ENCODE results near the gene GLB1L2.

GLB1L2 gene

DNA sequence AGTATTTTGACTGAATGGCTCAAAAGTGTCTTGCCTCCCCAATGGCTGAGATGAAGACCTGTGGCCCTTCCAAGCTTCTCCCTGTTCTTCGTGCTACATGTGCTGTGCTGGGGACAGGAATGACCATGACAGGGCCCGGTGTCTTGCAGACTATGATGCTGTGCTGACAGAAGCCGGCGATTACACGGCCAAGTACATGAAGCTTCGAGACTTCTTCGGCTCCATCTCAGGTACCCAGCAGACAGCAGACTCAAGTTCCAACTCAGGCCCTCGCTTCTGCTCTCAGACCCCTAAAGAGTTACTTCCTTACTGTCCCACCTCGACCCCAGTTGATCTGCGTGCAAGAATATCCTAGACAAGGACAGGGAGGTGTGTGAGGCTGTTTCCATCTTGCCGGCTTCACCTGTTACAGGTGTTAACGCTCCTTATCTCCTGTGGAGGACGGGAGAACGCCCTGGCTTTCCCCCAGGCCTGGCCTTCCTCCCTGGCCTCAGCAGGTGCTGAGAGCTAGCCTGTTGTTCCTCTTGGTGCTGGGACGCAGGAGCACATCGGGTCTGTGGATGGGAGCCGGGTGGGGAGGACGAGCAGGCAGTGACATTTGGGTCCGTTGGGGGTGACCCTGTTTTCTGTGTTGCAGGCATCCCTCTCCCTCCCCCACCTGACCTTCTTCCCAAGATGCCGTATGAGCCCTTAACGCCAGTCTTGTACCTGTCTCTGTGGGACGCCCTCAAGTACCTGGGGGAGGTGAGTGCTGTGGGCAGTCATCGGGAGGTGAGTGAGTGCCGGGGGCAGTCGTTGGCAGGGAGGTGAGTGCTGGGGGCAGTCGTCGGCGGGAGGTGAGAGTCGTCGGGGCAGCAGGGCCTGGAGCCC is 38.1 kb downstream of the GLB1L2 start:
- no peak for DNase-seq

DNA sequence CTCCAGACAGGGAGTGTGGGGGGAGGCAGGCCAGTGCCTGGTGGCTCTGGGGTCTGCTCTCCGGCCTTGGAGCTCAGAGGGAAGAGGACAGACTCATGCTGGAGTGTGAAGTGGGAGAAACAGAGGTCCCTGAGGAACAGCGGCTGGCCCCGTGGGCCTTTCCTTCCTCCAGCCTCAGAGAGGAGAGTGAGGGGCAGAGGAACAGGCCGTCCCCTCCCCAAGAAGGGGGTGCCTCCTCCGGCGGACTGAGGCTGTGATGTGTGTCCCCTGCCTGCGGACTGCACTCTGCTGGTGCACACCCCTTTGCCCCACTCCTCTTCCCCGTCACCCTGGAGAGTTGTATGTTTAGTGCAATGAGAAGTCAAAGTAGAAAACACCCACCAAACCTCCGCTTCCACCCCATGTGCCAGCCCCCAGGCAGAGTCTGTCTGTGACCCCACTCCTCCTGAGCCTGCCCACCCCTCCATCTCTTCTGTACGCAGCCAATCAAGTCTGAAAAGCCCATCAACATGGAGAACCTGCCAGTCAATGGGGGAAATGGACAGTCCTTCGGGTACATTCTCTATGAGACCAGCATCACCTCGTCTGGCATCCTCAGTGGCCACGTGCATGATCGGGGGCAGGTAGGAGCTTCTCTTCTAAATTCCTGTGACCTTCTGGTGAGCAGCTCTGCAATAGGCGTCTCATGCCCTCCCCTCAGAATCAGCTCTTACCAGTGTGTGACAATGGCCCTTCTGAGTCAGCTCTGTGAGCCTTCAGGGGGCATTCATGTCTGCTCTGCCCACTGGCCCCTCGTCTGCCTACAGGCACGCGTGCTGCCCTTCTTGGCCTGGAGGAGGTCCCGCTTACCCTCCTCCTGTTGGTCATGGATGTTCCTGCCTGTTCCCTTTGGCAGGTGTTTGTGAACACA is 39.0 kb downstream of the GLB1L2 start:
- no peak for DNase-seq

DNA sequence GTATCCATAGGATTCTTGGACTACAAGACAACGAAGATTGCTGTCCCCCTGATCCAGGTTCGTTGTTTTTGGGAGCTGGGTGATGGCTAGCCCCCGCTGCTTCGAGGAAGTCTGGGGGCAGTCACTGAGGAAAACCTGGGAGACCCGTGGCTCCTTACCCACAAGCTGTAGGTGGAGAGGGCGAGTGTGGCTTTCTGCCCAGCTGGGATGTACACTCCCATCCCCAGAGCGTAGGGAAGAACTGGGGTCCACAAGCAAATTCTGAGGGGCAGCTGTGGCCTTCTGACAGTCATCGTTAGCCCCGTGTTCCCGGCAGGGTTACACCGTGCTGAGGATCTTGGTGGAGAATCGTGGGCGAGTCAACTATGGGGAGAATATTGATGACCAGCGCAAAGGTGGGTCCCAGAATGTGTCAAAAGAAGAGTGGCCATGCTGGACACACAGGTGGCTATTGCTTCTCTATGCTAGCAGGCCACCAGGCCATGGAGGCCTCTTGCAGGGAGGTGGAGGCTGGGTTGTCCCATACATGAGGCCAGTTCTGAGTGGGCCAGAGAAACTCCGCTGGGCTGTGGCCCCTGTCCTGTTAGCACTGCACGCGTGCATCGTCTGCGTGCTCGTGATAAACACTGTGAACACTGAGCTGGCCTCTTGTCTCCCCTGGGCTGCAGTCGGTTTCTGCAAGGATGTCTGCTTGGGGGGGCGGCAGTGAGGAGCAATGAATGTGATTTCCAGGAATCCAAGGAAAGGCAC is 39.8 kb downstream of the GLB1L2 start:
- DNase-seq, result no peak

GRCh38 chr11:134372536-134372935 is 40.7 kb downstream of the GLB1L2 start:
- DNase-seq, result no peak

- no peak for DNase-seq
Observed at GRCh38 chr11:134372961-134373360, 41.2 kb downstream of the GLB1L2 start.

DNA sequence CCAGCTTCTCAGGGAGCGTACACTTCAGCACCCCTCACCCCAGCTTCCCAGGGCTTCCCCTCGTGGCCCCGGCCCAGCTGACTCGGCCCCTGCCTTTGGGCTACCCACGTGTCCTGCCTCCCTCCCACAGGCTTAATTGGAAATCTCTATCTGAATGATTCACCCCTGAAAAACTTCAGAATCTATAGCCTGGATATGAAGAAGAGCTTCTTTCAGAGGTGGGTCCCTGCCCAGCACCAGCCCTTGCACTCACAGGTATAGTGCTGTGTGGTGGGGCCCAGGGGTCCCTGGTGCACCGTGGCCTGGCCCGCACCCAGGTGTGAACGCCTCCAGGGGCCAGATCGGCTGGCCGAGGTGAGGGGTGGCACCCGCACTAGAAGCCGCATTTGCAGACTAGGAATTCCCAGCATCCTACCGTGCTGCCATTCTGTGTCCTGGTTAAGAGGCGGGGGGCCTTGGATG is 41.8 kb downstream of the GLB1L2 start:
- DNase-seq, result no peak

GRCh38 chr11:134374171-134374570 is 42.4 kb downstream of the GLB1L2 start:
- no peak for DNase-seq

DNA sequence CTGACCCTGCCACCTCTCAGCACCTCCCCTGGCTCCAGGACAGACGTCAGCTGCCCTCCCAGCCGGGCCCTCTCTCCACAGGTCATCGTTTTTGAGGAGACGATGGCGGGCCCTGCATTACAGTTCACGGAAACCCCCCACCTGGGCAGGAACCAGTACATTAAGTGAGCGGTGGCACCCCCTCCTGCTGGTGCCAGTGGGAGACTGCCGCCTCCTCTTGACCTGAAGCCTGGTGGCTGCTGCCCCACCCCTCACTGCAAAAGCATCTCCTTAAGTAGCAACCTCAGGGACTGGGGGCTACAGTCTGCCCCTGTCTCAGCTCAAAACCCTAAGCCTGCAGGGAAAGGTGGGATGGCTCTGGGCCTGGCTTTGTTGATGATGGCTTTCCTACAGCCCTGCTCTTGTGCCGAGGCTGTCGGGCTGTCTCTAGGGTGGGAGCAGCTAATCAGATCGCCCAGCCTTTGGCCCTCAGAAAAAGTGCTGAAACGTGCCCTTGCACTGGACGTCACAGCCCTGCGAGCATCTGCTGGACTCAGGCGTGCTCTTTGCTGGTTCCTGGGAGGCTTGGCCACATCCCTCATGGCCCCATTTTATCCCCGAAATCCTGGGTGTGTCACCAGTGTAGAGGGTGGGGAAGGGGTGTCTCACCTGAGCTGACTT is 43.2 kb downstream of the GLB1L2 start:
- DNase-seq, result no peak

DNA sequence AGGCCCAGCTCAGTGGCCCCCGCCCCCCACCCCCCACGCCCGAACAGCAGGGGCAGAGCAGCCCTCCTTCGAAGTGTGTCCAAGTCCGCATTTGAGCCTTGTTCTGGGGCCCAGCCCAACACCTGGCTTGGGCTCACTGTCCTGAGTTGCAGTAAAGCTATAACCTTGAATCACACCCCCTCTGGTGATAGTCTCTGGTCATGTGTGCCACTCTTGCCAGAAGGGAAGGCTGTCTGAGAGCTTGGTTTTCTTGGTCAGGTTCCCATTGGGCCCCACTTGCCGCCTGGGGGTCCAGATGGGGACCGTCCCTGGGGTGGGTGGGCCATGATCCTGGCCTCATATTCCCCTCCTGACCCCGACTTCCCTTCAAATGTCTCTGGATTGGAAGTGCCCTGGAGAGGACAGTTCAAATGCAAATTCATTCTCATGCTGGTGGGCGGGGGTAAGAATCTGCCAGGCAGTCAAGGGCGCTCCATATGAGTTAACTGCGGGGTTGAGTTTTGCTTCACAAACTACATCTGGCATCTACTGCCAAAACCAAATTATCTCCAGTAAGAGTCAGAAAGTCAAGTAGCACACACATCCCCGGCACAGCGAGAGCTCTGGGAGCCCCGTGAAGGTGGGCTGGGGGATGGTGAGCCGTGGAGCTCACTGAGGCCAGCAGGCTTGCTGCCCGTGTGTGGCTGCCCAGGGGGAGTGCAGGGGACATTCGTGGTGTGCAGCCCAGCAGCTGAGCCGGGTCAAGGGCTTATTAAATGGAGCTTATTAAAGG is 44.5 kb downstream of the GLB1L2 start:
- DNase-seq, result no peak

DNA sequence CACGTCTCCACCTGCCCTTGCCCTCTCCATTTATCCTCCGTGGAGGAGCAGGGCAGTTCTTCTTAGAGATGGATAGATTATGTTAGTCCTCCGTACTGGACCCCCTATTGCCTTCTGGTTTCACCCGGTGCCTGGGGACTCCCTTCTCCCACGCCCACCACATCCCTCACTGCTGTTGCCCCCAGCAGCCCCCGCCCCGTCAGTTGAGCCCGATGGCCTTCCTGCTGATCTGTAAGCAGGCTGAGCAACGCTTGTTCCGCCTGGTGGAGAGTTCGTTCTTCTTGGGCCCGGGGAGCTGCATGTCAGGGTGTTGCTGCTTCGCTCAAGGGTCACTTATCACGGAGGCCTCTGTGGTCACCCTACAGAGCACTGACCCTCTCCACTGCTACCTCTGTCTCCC is 46.1 kb downstream of the GLB1L2 start:
- DNase-seq, result no peak

GRCh38 chr11:134379241-134379640 is 47.5 kb downstream of the GLB1L2 start:
- DNase-seq, result no peak

GRCh38 chr11:134380229-134380628 is 48.4 kb downstream of the GLB1L2 start:
- no peak for DNase-seq

DNA sequence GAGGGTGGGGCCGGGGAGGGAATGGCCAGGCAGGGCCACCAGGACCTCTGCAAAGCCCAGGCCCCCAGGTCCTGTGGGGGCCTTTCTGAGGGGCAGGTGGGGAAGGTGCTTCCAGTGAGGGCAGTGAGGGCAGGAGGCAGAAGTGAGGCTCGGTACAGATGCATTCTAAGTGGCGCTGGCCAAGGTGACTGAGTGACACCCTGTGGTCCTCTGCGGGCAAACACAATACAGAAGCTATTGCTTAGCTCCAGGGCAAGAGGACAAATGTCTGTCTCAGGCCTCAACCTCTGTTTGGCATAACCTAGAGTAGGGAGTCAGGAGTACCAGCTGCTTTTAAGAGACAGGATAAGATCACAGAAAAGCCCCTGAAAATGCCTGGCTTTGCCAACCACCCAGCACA is 49.0 kb downstream of the GLB1L2 start:
- DNase-seq, result no peak

DNA sequence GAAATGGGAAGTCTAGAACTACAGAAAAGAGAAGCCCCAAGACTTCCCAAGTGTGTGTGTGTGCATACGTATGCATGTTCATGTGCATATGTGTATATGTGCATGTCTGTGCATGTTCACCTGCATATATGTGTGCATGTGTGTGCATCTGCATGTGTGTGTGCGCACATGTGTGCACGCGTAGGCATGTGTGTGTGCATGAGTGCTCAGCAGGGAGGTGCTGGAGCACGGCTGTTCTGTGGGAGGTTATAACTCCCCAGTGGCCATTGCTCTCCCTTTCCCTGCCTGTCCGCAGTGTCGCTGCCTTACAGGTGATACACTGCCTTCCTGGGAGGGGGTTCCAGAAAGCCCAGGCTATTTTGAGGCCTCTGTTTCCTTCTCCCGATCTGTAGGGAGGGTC is 50.5 kb downstream of the GLB1L2 start:
- no peak for DNase-seq

DNA sequence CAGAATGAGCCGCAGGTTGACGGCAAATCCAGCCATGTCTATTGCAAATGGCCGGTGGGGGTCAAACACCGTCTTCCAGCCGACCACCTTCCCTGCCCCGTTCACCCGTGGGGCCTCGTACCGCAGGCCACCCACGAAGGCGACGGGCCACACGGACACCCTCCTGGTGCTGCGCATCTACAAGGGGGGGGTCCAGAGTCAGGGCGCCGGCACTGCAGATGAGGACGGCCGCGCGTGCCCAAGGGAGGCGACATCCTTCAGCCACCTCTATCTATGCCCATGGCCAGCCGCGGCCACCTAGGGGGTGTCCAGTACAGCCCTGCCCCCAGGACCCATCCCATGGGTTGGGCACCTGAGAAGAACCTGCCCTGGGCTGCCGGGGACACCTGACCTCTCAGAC is 51.0 kb downstream of the GLB1L2 start:
- no peak for DNase-seq

DNA sequence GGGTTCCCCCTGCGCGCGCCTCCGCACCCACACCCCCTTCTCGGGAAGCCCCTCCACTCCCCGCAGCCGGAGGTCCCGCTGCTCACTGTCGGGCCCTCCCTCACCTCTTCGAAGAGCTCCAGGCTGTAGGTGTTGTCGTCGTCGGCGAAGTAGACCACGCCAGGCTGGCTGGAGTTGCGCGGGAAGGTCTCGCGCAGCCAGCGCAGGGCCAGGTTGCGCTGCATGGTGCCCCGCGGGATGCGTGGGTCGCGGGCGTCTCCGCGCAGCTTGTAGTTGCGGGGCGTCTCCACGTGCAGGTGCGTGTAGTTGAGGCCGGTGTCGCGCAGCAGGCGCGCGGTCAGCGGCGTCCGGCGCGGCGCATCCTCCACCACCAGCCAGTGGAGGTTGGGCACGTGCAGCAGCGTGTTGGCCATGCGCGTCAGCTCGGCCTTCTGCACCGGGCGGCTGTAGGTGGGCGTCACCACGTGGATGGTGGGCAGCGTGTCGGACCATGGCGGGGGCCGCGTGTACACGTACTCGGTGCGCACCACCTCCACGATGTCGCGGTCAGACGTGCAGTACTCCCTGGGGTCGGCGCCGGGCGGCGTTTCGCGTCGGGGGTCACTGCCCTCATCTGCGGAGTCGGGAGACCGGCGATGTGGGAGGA is 51.9 kb downstream of the GLB1L2 start:
- no peak for DNase-seq

GRCh38 chr11:134384406-134384805 is 52.6 kb downstream of the GLB1L2 start:
- no peak for DNase-seq

DNA sequence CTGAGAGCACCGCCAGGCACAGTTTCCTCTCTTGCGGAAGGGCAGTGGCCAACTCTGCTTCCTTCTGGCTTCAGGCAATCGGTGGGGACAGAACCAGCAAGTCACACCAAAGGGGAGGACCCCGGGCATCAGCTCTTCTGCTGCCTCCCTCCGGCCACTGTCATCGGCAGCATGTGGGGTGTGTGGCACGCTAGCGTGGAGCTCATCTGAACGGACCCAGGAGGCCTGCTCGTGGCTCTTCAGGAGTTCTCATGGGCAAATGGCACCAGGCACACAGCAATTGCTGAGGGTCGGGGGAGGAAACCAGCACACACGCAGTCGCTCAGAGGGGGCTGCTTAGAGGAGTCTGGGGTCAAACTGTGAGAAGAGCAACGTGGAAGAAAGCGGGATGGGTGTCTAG is 53.4 kb downstream of the GLB1L2 start:
- no peak for DNase-seq

DNA sequence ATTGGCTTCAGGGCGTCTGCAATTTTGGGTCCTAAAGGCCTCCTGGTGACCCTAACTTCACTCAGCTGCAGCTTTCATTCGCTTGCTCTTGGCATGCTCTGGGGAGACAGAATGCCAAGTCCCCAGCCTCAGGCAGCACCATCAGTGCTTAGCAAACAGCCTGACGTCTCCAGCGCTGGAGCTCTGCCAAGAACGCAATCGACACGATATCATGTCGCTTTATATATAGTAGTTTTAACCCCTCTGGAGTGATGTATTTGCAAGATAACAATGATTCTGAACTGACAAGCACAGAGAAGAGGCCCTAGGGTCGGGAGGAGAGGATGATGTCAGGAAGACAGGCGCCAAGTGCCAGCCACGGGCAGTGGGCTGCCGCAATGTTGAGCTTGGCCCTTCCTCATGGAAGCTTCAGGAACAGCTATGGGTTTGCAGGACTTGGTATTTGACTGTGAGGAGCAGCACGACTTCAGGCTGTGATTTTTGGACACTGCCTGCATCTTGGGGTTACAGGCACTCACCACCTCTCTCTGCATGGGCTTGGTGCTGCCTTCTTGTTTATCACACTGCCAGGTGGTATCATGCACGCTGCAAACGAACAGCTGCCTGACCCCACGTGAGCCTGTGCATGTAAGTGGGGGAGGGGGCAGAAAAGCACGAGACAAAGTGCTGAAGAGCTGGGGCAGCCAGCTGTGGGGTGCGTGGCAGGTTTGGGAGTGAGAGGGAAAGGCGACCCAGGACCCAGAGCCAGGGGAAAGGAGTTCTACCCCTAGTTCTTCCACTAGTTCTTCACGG is 54.2 kb downstream of the GLB1L2 start:
- DNase-seq, result peak in 4 of 14 donors; percentile 5 to 23 (median 16)

DNA sequence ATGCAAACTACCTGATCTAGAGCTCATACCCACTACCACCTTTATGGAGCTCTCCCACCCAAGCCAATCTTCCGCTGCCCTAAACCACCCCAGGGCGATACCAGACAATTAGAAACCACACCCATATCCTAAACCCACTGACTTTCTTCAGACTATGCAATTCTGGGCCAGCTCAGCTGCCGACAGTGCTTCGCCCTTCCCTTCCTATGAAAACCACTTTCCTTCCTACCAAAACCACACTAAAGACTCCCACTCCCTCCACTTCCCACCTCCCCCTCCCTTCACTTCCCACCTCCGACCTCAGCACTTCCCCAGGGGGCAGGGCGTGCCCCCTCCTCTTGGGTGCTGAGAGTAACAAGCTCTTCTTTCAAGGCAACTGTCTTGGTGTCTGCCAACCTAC is 55.2 kb downstream of the GLB1L2 start:
- DNase-seq, result no peak
